OCI-LY3 (cell line): Measurements from ENCODE around the gene TTC21B.

Experiments used
- CTCF ChIP-seq: fragments of 200-600, 300-600 bp; sonication (generic); IDR thresholded peaks from 2 replicates; pipeline ENCODE4 v1.5.1; 2014; ENCODE audit warnings: antibody characterized with exemption, low read length, low read depth
- EZH2phosphoT487 ChIP-seq: fragments of 200-600 bp; shearing (Covaris generic); IDR thresholded peaks from 2 replicates; pipeline ENCODE4 v1.6.1; 2018; ENCODE audit warnings: antibody characterized with exemption, mixed run types, low read depth

GRCh38 chr2:165852394-165852793 is 101.2 kb downstream of the TTC21B start:
- TF ChIP-seq CTCF: no peak
- no peak for TF ChIP-seq EZH2phosphoT487
